Measurements from ENCODE around the gene FBXO2. TPM values are rescaled to one million over a fixed set of nuclear protein-coding genes. Genes with fewer than 3 reads are reported as not detected.

Gene FBXO2
- total and polyA plus RNA-seq, 9 donors = 0.09 to 4.5 (median 0.42) TPM

DNA sequence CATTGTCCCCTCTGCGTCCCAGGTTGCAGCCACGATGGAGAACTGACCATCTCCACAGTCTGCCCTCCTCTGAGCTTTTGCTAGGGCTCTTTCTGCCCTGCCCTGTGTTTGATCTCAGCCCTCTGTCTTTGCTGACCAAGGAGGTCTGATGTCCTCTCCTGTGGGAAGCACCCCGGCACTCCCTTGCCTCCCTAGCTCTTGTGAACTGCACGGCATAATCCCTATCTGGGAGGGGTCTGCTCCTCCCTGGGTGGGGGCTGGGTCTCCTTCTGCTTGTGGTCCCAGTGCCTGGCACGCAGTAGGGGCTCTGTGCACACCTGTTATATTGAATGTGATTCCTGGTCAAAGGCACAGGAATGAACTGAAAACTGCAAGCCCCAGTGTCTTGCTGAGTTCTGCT lies 39.7 kb upstream of the FBXO2 start:
- Histone ChIP-seq H3K4me3 (ENCODE audit: low read length) (no peak overlapping the region), H3K36me3 (ENCODE audit: control insufficient read depth, insufficient read depth, low read length) (no peaks in the 10 kb centered on the region), H3K9me3 (replicated peaks; ENCODE audit: control insufficient read depth, low read depth, low read length) (no peaks in the 10 kb centered on the region), H3K27ac (ENCODE audit: low read length) (no peak overlapping the region), H3K4me1 (ENCODE audit: control insufficient read depth, insufficient read depth, low read length) (peaks cover 19% of the 10 kb centered on the region), H3K27me3 (ENCODE audit: control insufficient read depth, insufficient read depth, low read length) (peaks cover 69% of the 10 kb centered on the region)
- DNase-seq = no peak
- 57% methylated on average over 3 of the region's 5 CpGs for WGBS (ENCODE audit: insufficient coverage)

DNA sequence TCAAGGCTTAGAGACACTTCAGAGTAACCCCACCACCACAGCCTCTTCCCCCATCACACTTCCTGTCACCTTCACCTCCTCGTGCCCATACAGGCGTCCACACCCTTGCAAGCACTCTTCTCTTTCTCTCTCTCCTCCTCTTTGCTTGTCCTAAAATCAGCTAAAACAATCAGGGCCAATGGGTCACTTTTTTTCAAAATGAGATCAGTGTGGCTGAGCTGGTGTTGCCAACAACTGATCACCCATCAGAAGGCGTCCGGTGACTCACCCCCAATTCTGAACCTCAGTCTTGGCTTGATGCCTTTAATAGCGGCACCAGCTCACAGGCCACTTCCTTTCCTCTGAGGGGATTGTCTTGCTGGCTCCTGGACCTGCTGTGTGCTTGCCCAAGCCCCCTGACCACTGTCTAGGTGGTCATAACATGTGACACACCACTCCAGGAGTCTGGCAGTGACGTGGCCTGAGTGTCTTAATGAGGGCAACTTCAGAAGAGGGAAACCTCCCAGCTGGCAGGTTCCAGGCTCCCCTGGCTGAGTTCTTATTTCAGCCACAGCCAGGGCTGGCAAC lies 38.9 kb upstream of the FBXO2 start:
- peaks cover 68% of the 10 kb centered on the region for H3K27me3 ChIP-seq (ENCODE audit: control insufficient read depth, insufficient read depth, low read length)
- H3K4me1 ChIP-seq (ENCODE audit: control insufficient read depth, insufficient read depth, low read length) = peaks cover 17% of the 10 kb centered on the region
- H3K27ac ChIP-seq (ENCODE audit: low read length) = no peak overlapping the region
- no peaks in the 10 kb centered on the region for H3K9me3 ChIP-seq (replicated peaks; ENCODE audit: control insufficient read depth, low read depth, low read length)
- 21% methylated on average over 4 of the region's 6 CpGs for WGBS (ENCODE audit: insufficient coverage)
- no peak overlapping the region for H3K4me3 ChIP-seq (ENCODE audit: low read length)
- no peaks in the 10 kb centered on the region for H3K36me3 ChIP-seq (ENCODE audit: control insufficient read depth, insufficient read depth, low read length)
- no peak for DNase-seq

DNA sequence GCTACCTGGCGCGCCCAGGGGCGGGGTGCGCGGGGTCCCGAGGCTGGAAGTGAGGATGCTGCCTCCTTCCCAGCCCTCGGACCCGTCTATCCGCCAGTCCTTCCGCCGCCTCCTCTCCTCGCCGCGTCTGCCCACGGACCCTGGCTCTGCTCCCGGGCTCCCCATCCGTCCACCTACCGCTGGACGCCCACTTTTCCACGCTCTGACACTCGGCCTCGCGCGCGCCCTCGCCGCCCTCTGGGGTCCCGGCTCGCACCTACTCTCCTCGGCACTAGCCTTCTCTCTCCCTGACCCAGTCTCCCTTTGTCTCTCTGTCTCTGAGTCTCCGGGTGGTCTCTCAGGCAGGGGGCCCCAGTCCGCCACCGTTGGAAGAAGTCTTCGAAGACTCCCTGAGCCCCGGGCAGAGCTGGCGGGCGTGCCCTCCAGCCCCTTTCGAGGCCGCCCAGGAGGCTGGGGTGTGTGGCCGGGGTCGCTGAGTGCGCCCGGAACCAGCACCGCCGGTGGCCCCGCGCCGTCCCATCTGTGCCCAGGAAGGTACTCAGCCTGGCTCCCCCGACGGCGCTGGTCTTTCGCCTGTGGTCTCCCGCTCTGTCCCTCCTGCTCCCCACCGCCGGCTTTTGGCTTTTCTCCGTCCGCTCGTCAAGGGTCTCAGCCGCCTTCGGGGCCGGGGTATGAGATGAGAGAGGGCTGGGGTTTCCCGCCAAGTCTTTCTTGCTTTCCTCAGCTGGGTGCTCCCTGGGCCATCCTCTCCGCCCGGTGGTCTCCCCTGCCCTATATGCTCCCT lies 37.9 kb upstream of the FBXO2 start:
- H3K4me1 ChIP-seq (ENCODE audit: control insufficient read depth, insufficient read depth, low read length) = peaks cover 17% of the 10 kb centered on the region
- no peaks in the 10 kb centered on the region for H3K9me3 ChIP-seq (replicated peaks; ENCODE audit: control insufficient read depth, low read depth, low read length)
- H3K36me3 ChIP-seq (ENCODE audit: control insufficient read depth, insufficient read depth, low read length) = no peaks in the 10 kb centered on the region
- DNase-seq = no peak
- 4% methylated on average over 57 of the region's 64 CpGs for WGBS (ENCODE audit: insufficient coverage)
- H3K4me3 ChIP-seq (ENCODE audit: low read length) = no peak overlapping the region
- no peak overlapping the region for H3K27ac ChIP-seq (ENCODE audit: low read length)
- peaks cover 67% of the 10 kb centered on the region for H3K27me3 ChIP-seq (ENCODE audit: control insufficient read depth, insufficient read depth, low read length)

DNA sequence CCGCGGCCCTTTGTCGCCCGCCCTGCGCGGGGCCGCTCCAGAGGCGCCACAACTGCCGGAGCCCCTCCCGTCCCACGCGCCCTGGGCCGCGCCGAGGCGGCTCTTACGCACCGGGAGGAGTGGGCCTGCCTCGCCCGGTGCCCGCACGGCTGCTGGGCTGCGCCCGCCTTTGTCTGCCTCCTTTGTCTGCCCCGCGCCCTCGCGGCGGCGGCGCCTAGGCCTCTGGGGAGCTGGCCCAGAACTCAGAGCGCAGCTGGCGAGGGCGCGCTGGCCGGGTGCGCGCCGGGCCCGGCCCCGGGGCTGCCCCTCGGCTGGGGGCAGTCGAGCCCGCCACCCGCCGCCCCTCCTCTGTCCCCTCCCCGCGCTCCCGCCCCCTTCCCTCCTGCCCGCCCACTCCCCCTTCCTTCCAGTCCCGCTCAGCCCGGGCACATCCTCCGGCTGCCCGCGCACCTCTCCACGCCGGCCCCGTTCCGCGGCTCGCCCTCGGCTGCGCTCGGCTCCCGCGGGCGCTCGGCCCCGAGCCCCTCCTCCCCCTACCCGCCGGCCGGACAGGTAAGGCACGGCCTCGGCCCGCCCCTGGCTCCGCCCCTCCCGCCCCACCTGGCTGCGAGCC lies 37.2 kb upstream of the FBXO2 start, which contains the start of gene DRAXIN:
Gene DRAXIN, plus strand, starts transcription at position 409 of the 613 bp plus-strand sequence. CDS start 14,549 bp downstream, outside the sequence.
- H3K4me1 ChIP-seq (ENCODE audit: control insufficient read depth, insufficient read depth, low read length) = peaks cover 17% of the 10 kb centered on the region
- WGBS (ENCODE audit: insufficient coverage) = under 1% methylated on average over 70 of the region's 78 CpGs
- no peaks in the 10 kb centered on the region for H3K36me3 ChIP-seq (ENCODE audit: control insufficient read depth, insufficient read depth, low read length)
- H3K27me3 ChIP-seq (ENCODE audit: control insufficient read depth, insufficient read depth, low read length) = peaks cover 66% of the 10 kb centered on the region
- no peak for DNase-seq
- H3K4me3 ChIP-seq (ENCODE audit: low read length) = peak within 1 kb of the TSS; percentile 36
- H3K27ac ChIP-seq (ENCODE audit: low read length) = no peak within 1 kb of the TSS
- H3K9me3 ChIP-seq (replicated peaks; ENCODE audit: control insufficient read depth, low read depth, low read length) = no peaks in the 10 kb centered on the region

DNA sequence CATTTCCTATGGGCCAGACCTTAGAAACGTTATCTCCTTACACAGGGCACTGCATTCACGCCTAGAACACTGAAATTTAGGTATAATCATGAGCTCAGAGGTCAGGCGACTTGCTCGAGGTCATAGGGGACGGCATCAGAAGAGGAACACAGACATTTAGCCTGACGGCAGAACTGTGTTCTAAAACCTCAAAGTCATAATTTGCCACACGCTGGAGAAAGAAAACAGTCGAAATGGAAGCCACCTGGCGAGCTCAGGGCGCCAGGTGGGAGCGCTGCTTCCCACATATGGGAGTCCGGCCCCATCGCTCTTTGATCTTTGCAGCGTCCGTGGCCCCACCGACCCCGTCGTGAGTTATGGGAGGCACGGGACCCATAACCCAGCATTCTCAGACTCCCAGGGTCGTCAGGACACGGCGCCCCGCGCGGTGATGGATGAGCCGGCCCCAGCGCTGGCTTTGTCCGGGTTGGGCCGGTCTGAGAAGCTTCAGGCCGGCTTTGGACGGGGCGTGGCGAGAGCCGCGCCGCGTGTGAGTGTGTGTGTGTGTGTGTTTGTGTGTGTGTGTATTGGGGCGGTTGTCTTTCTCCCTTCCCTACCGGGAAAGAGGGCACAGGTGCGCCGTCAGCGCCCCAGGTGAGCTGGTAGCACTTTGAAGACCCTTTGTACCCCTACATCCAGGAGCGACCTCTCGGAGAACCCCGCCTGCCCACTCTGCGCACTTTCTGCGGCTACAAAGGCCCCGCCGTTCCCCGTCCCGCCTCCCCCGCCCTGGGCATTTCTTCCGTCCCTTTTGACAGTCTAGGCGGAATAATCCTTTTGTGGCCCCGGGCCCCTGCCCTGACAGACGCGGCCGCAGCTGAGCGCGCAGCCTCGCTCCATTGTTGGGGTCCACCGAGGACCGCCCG lies 36.4 kb upstream of the FBXO2 start:
- DNase-seq = peak; percentile 55
- H3K9me3 ChIP-seq (replicated peaks; ENCODE audit: control insufficient read depth, low read depth, low read length) = no peaks in the 10 kb centered on the region
- H3K27ac ChIP-seq (ENCODE audit: low read length) = no peak overlapping the region
- peaks cover 64% of the 10 kb centered on the region for H3K27me3 ChIP-seq (ENCODE audit: control insufficient read depth, insufficient read depth, low read length)
- H3K4me1 ChIP-seq (ENCODE audit: control insufficient read depth, insufficient read depth, low read length) = peaks cover 17% of the 10 kb centered on the region
- H3K4me3 ChIP-seq (ENCODE audit: low read length) = peak overlapping the region; percentile 36
- H3K36me3 ChIP-seq (ENCODE audit: control insufficient read depth, insufficient read depth, low read length) = no peaks in the 10 kb centered on the region
- WGBS (ENCODE audit: insufficient coverage) = 5% methylated on average over 50 of the region's 64 CpGs

DNA sequence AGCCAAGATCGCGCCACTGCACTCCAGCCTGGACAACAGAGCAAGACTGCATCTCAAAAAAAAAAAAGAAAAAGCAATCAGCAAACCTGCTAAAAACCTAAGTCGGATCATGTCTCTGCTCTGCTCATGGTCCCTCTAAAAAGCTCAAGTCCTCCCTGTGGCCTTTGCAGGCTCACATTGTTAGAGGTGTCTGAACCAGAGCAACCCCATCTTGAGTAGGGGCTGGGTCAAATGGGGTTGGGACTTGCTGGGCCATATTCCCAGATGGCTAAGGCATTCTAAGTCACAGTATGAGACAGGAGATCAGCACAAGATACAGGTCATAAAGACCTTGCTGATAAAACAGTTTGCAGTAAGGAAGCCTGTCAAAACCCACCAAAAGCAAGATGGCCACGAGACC lies 34.3 kb upstream of the FBXO2 start:
- no peaks in the 10 kb centered on the region for H3K9me3 ChIP-seq (replicated peaks; ENCODE audit: control insufficient read depth, low read depth, low read length)
- H3K4me3 ChIP-seq (ENCODE audit: low read length) = no peak overlapping the region
- H3K4me1 ChIP-seq (ENCODE audit: control insufficient read depth, insufficient read depth, low read length) = peaks cover 17% of the 10 kb centered on the region
- no peaks in the 10 kb centered on the region for H3K36me3 ChIP-seq (ENCODE audit: control insufficient read depth, insufficient read depth, low read length)
- WGBS (ENCODE audit: insufficient coverage) = 80% methylated on average over 1 of the region's 4 CpGs
- H3K27ac ChIP-seq (ENCODE audit: low read length) = no peak overlapping the region
- peaks cover 50% of the 10 kb centered on the region for H3K27me3 ChIP-seq (ENCODE audit: control insufficient read depth, insufficient read depth, low read length)
- DNase-seq = no peak

DNA sequence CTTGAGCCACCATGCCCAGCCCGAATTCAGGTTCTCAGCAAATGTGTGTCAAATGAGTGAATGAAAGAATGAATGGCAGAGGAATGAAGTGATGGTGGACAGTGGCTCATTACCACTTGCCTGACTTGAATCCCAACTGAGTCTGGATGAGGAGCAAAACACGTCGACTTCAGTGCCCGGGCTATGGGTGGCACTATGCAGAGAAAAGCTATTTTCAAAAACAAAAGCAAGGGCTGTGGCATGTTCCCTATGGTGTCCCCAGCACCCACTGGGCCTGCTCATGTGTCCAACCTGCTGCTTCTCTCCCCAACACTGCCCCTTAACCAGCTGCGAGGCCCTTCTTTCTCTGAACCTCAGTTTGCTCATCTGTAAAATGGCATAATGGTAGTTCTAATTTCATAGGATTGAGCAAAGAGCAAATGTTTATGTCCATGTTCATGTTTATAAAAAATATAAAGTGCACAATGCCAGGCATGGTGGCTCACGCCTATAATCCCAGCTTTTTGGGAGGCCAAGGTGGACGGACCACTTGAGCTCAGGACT lies 31.1 kb upstream of the FBXO2 start:
- peaks cover 14% of the 10 kb centered on the region for H3K4me1 ChIP-seq (ENCODE audit: control insufficient read depth, insufficient read depth, low read length)
- DNase-seq = no peak
- H3K9me3 ChIP-seq (replicated peaks; ENCODE audit: control insufficient read depth, low read depth, low read length) = no peaks in the 10 kb centered on the region

DNA sequence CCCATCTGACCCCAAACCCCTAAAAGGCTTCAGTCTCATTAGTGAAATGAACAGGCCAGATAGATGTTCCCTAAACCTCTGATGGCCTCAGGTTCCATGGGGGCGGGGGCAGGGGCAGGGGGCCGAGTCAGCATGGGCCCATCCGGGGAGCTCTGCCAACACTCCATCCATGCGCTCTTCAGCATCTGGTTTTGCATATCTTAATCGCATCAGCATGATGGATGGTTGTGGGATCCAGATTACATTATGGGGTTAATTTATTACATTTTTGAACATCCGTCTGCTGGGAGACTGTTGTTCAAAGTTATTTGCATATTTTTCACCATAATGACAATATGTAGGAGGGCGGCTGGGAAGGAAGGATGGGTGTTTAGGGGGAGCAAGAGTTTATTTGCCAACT lies 29.8 kb upstream of the FBXO2 start:
- Histone ChIP-seq H3K9me3 (replicated peaks; ENCODE audit: control insufficient read depth, low read depth, low read length) (no peaks in the 10 kb centered on the region), H3K36me3 (ENCODE audit: control insufficient read depth, insufficient read depth, low read length) (no peaks in the 10 kb centered on the region), H3K27me3 (ENCODE audit: control insufficient read depth, insufficient read depth, low read length) (peaks cover 18% of the 10 kb centered on the region), H3K27ac (ENCODE audit: low read length) (no peak overlapping the region), H3K4me1 (ENCODE audit: control insufficient read depth, insufficient read depth, low read length) (peaks cover 16% of the 10 kb centered on the region), H3K4me3 (ENCODE audit: low read length) (no peak overlapping the region)
- 0% methylated on average over 1 of the region's 7 CpGs for WGBS (ENCODE audit: insufficient coverage)
- no peak for DNase-seq

More for the DNA sequence above, 31.1 kb upstream of the FBXO2 start:
- Histone ChIP-seq H3K27me3 (ENCODE audit: control insufficient read depth, insufficient read depth, low read length) (peaks cover 30% of the 10 kb centered on the region), H3K4me3 (ENCODE audit: low read length) (no peak overlapping the region), H3K36me3 (ENCODE audit: control insufficient read depth, insufficient read depth, low read length) (no peaks in the 10 kb centered on the region), H3K27ac (ENCODE audit: low read length) (no peak overlapping the region)
- WGBS (ENCODE audit: insufficient coverage) = 90% methylated on average over 5 of the region's 7 CpGs

DNA sequence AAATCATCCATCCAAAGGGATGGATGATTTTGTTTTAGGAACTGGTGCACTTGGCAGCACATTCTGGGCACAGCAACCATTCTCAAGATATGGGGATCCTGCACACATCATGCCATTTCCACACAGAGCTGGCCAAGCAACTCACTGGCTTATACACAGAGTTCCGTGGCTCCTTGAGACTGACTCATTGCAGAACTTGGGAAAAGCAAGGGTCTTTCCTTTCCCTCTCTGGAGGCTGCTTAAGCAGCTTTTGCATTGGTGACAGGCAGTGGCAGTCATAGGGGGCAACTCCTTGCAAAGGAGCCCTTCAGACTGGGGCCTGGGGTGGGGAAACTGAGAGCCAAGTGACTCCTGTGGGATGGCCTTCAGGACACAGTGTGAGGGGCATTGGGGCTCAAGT lies 28.6 kb upstream of the FBXO2 start:
- H3K4me1 ChIP-seq (ENCODE audit: control insufficient read depth, insufficient read depth, low read length) = peaks cover 16% of the 10 kb centered on the region
- no peak overlapping the region for H3K27ac ChIP-seq (ENCODE audit: low read length)
- peaks cover 11% of the 10 kb centered on the region for H3K27me3 ChIP-seq (ENCODE audit: control insufficient read depth, insufficient read depth, low read length)
- no peak for DNase-seq
- H3K36me3 ChIP-seq (ENCODE audit: control insufficient read depth, insufficient read depth, low read length) = peaks cover under 1% of the 10 kb centered on the region
- WGBS (ENCODE audit: insufficient coverage) = 0% methylated on average over 1 of the region's 1 CpG
- no peak overlapping the region for H3K4me3 ChIP-seq (ENCODE audit: low read length)
- no peaks in the 10 kb centered on the region for H3K9me3 ChIP-seq (replicated peaks; ENCODE audit: control insufficient read depth, low read depth, low read length)

Data from muscle of leg (tissue), 11 donors.